Stimulated activated CD8-positive, alpha-beta memory T cell treated with anti-CD3 and anti-CD28 coated beads, Interleukin-7, amount 100 ng/mL, for 4 hours (primary cell): ENCODE data around the gene SLX1A.
"Not testable (repeated sequence)": the region's sequence is repeated elsewhere in the genome, so short reads cannot be mapped to it uniquely, and the experiment has no call there.

Source experiments
- DNase-seq, 2 donors: peaks; one replicate each; pipeline ENCODE4 v3.0.0-alpha.2; 2020; ENCODE audit warnings: low read depth in 2 of 2

Gene SLX1A

GRCh38 chr16:30217082-30217481 is 23.4 kb downstream of the SLX1A start:
- not testable (repeated sequence) for DNase-seq
